Measurements from ENCODE around the gene SLFN12L.

DNA sequence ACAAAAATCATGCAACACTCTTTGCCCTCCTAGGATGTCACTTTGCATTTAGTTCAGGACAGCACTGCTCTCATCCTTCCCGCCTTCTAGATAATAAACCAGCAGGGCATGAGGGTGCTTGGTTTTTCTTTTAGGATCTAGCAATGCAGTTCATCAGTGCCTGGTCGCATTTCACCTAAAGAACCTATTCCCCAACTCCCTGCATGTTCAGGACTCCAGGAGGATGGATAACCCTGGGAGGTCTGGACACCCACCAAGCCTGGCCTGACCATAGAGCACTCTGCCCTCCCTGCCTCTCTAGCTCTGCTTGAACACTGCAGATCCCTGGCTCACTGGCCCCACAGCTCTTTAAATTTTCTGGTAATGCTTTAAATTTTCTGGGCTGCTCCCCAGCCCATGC lies 107.8 kb downstream of the SLFN12L start:
- no peak for TF ChIP-seq POLR2AphosphoS5 (IDR thresholded peaks at IDR 0.05)
- TF ChIP-seq CTCF (IDR thresholded peaks at IDR 0.05) = no peak

Data from breast epithelium (tissue), 3 donors.